ENCODE measurements around the gene FHOD1. TPM values are rescaled to one million over a fixed set of nuclear protein-coding genes. Genes with fewer than 3 reads are reported as not detected.

Gene FHOD1
- total RNA-seq, 2 donors from 2014 or later = 28.5 to 31.7 TPM

- no peak for ATAC-seq (ENCODE audit: insufficient number of reproducible peaks, low FRiP score, low read depth)
- no peak for DNase-seq (ENCODE audit: low spot score)
- Histone ChIP-seq H3K36me3 (peaks cover 27% of the 10 kb centered on the region), H3K4me3 (no peak overlapping the region), H3K27ac (no peak overlapping the region), H3K27me3 (replicated peaks; ENCODE audit: insufficient read depth) (no peaks in the 10 kb centered on the region), H3K9me3 (no peaks in the 10 kb centered on the region), H3K4me1 (ENCODE audit: control insufficient read depth in 1 of 2, low read depth in 2 of 2) (peaks cover 0 to 10% of the 10 kb centered on the region in 2 donors)
- no peak for TF ChIP-seq CTCF (IDR thresholded peaks at IDR 0.05)
These were observed 45.6 kb downstream of the FHOD1 start for GRCh38 chr16:67201411-67202345.

GRCh38 chr16:67200491-67200890 is 46.8 kb downstream of the FHOD1 start:
- H3K36me3 ChIP-seq = peaks cover 39% of the 10 kb centered on the region
- ATAC-seq (ENCODE audit: insufficient number of reproducible peaks, low FRiP score, low read depth) = no peak
- H3K27ac ChIP-seq = no peak overlapping the region
- TF ChIP-seq CTCF (IDR thresholded peaks at IDR 0.05) = no peak
- no peak for DNase-seq (ENCODE audit: low spot score)
- no peaks in the 10 kb centered on the region for H3K27me3 ChIP-seq (replicated peaks; ENCODE audit: insufficient read depth)
- H3K4me3 ChIP-seq = no peak overlapping the region
- H3K9me3 ChIP-seq = no peaks in the 10 kb centered on the region
- H3K4me1 ChIP-seq (ENCODE audit: control insufficient read depth in 1 of 2, low read depth in 2 of 2) = peaks cover 0 to 10% of the 10 kb centered on the region in 2 donors

- H3K27me3 ChIP-seq (replicated peaks; ENCODE audit: insufficient read depth) = no peaks in the 10 kb centered on the region
- H3K4me1 ChIP-seq (ENCODE audit: control insufficient read depth in 1 of 2, low read depth in 2 of 2) = peaks cover 0 to 10% of the 10 kb centered on the region in 2 donors
- no peak overlapping the region for H3K27ac ChIP-seq
- DNase-seq (ENCODE audit: low spot score) (no peak), ATAC-seq (ENCODE audit: insufficient number of reproducible peaks, low FRiP score, low read depth) (no peak)
- H3K36me3 ChIP-seq = peaks cover 46% of the 10 kb centered on the region
- no peaks in the 10 kb centered on the region for H3K9me3 ChIP-seq
- H3K4me3 ChIP-seq = no peak overlapping the region
- no peak for TF ChIP-seq CTCF (IDR thresholded peaks at IDR 0.05)
These were observed 47.5 kb downstream of the FHOD1 start for GRCh38 chr16:67199808-67200198.

- no peaks in the 10 kb centered on the region for H3K9me3 ChIP-seq
- peaks cover 50% of the 10 kb centered on the region for H3K36me3 ChIP-seq
- H3K27ac ChIP-seq = no peak within 1 kb of the TSS
- DNase-seq (ENCODE audit: low spot score) (no peak), ATAC-seq (ENCODE audit: insufficient number of reproducible peaks, low FRiP score, low read depth) (no peak)
- no peak for TF ChIP-seq CTCF (IDR thresholded peaks at IDR 0.05)
- H3K4me1 ChIP-seq (ENCODE audit: control insufficient read depth in 1 of 2, low read depth in 2 of 2) = peaks cover 0 to 12% of the 10 kb centered on the region in 2 donors
- no peak within 1 kb of the TSS for H3K4me3 ChIP-seq
- H3K27me3 ChIP-seq (replicated peaks; ENCODE audit: insufficient read depth) = no peaks in the 10 kb centered on the region
These were observed 48.1 kb downstream of the FHOD1 start, which contains the start of gene ELMO3 for GRCh38 chr16:67199011-67199807. Gene ELMO3 (plus strand): TSS chr16:67199131. CDS start chr16:67199327, 196 bp downstream.

GRCh38 chr16:67198238-67198734 is 49.0 kb downstream of the FHOD1 start:
- TF ChIP-seq CTCF (IDR thresholded peaks at IDR 0.05) = peak; percentile 43
- Histone ChIP-seq H3K36me3 (peaks cover 47% of the 10 kb centered on the region), H3K4me3 (no peak overlapping the region), H3K27ac (no peak overlapping the region), H3K4me1 (ENCODE audit: control insufficient read depth in 1 of 2, low read depth in 2 of 2) (peaks cover 6 to 22% of the 10 kb centered on the region in 2 donors), H3K9me3 (no peaks in the 10 kb centered on the region), H3K27me3 (replicated peaks; ENCODE audit: insufficient read depth) (no peaks in the 10 kb centered on the region)
- DNase-seq (ENCODE audit: low spot score) (no peak), ATAC-seq (ENCODE audit: insufficient number of reproducible peaks, low FRiP score, low read depth) (no peak)
